CD14-positive monocyte (primary cell): ENCODE measurements around the gene COX7A1. TPM values are rescaled to one million over a fixed set of nuclear protein-coding genes. Genes with fewer than 3 reads are reported as not detected.
"Not testable (repeated sequence)": the region's sequence is repeated elsewhere in the genome, so short reads cannot be mapped to it uniquely, and the experiment has no call there.

Experiments used
- DNase-seq, 3 donors: peaks; one replicate each; pipeline ENCODE4 v3.0.0-alpha.2; 2011 to 2022
- H2AFZ ChIP-seq: 2 replicates; pipeline ENCODE4 v1.6.0; 2012; ENCODE audit warnings: mild to moderate bottlenecking, low read depth, low read length, inconsistent platforms; ENCODE audit not compliant: insufficient read depth, poor library complexity, severe bottlenecking
- H3K27ac ChIP-seq, 2 donors: 1 replicate in 1 of 2; 2 replicates in 1 of 2; pipeline ENCODE4 v1.5.1; 2012 to 2013; ENCODE audit warnings: low read length in 2 of 2, control low read depth in 1 of 2, inconsistent platforms in 1 of 2, low read depth in 1 of 2, mild to moderate bottlenecking in 1 of 2
- H3K27me3 ChIP-seq, 2 donors: one replicate each; pipeline versions ENCODE4 v1.6.0 to v1.6.1; 2011 to 2013; ENCODE audit warnings: low read length in 2 of 2; ENCODE audit not compliant: control insufficient read depth in 2 of 2, insufficient read depth in 2 of 2
- H3K36me3 ChIP-seq, 2 donors: replicated peaks in 1 of 2; 1 replicate in 1 of 2; 2 replicates in 1 of 2; pipeline versions ENCODE4 v1.5.1 to v1.6.1; 2012 to 2013; ENCODE audit warnings: low read length in 2 of 2, control low read depth in 1 of 2, inconsistent platforms in 1 of 2, mild to moderate bottlenecking in 1 of 2; ENCODE audit not compliant: insufficient read depth in 2 of 2, control insufficient read depth in 1 of 2
- H3K4me1 ChIP-seq, 2 donors: 1 replicate in 1 of 2; 2 replicates in 1 of 2; pipeline versions ENCODE4 v1.5.1 to v1.6.1; 2012 to 2013; ENCODE audit warnings: low read length in 2 of 2, control low read depth in 1 of 2, inconsistent platforms in 1 of 2, mild to moderate bottlenecking in 1 of 2, moderate library complexity in 1 of 2; ENCODE audit not compliant: insufficient read depth in 2 of 2, control insufficient read depth in 1 of 2
- H3K4me2 ChIP-seq: replicated peaks from 2 replicates; pipeline ENCODE3; 2012; ENCODE audit warnings: low read length, moderate library complexity, mild to moderate bottlenecking; ENCODE audit not compliant: poor library complexity, severe bottlenecking; ENCODE audit errors: extremely low read depth
- H3K4me3 ChIP-seq, 3 experiments: fragments of 200-600 bp in 1 of 3; sonication (generic) in 1 of 3; replicated peaks in 1 of 3; 1 replicate in 2 of 3; 2 replicates in 1 of 3; pipeline ENCODE4 v1.5.1; 2011 to 2013; ENCODE audit warnings: low read length in 3 of 3, mild to moderate bottlenecking in 3 of 3, control low read depth in 2 of 3, low read depth in 2 of 3, inconsistent platforms in 1 of 3, moderate library complexity in 1 of 3
- H3K79me2 ChIP-seq: 2 replicates; pipeline ENCODE4 v1.6.0; 2012; ENCODE audit warnings: mild to moderate bottlenecking, control low read depth, inconsistent platforms, low read length, moderate library complexity; ENCODE audit not compliant: insufficient read depth
- H3K9ac ChIP-seq: 2 replicates; pipeline ENCODE4 v1.6.0; 2017; ENCODE audit warnings: low read length, mild to moderate bottlenecking; ENCODE audit not compliant: insufficient read depth, poor library complexity, severe bottlenecking
- H3K9me3 ChIP-seq, 2 donors: replicated peaks in 1 of 2; 1 replicate in 1 of 2; 2 replicates in 1 of 2; pipeline versions ENCODE4 v1.5.1 to v1.6.1; 2012 to 2013; ENCODE audit warnings: low read length in 2 of 2, control low read depth in 1 of 2; ENCODE audit not compliant: control insufficient read depth in 1 of 2, insufficient read depth in 1 of 2
- H4K20me1 ChIP-seq: 2 replicates; pipeline ENCODE4 v1.6.0; 2012; ENCODE audit warnings: mild to moderate bottlenecking, low read length, control low read depth, moderate library complexity; ENCODE audit not compliant: insufficient read depth
- H3K27ac Mint-ChIP-seq, 7 donors: one replicate each; pipeline ENCODE4 v1.8.0; 2020; ENCODE audit warnings: mild to moderate bottlenecking in 7 of 7, mixed read lengths in 7 of 7, moderate library complexity in 6 of 7, inconsistent platforms in 2 of 7
- H3K27me3 Mint-ChIP-seq, 3 donors: one replicate each; pipeline ENCODE4 v1.8.0; 2021 to 2022; ENCODE audit warnings: low read depth in 3 of 3, mild to moderate bottlenecking in 3 of 3, mixed read lengths in 3 of 3, moderate library complexity in 3 of 3, inconsistent platforms in 1 of 3
- H3K36me3 Mint-ChIP-seq, 2 donors: one replicate each; pipeline ENCODE4 v1.8.0; 2020; ENCODE audit warnings: mixed read lengths in 2 of 2, inconsistent platforms in 1 of 2, mild to moderate bottlenecking in 1 of 2
- H3K4me1 Mint-ChIP-seq: one replicate; pipeline ENCODE4 v1.8.0; 2020; ENCODE audit warnings: mild to moderate bottlenecking, mixed read lengths
- H3K4me3 Mint-ChIP-seq, 2 donors: one replicate each; pipeline ENCODE4 v1.8.0; 2020; ENCODE audit warnings: mild to moderate bottlenecking in 2 of 2, mixed read lengths in 2 of 2, moderate library complexity in 1 of 2
- H3K9me3 Mint-ChIP-seq, 7 donors: one replicate each; pipeline ENCODE4 v1.8.0; 2020 to 2022; ENCODE audit warnings: mixed read lengths in 7 of 7, mild to moderate bottlenecking in 6 of 7, moderate library complexity in 6 of 7, inconsistent platforms in 2 of 7
- CTCF ChIP-seq: fragments of 200-600 bp; IDR thresholded peaks from one replicate; pipeline ENCODE4 v1.8.0; 2022; ENCODE audit warnings: antibody characterized with exemption, mild to moderate bottlenecking
- WGBS: methylation state at CpG from one replicate; pipeline ENCODE4 v1.1.5; 2013; ENCODE audit warnings: missing lambda C conversion rate; ENCODE audit not compliant: insufficient coverage; 5-methylcytosine and 5-hydroxymethylcytosine counted together
- intact Hi-C, 2 donors: fragments of 100-400 bp; cut with micrococcal nuclease; formaldehyde crosslinking; loops; one replicate each; pipeline versions ENCODE4 v1.15.0 to v1.15.1; 2023
- polyA plus RNA-seq, 3 donors: library from polyadenylated mRNA; depleted of rRNA in 1 of 3; unstranded in 2 of 3; stranded (reverse) in 1 of 3; fragments of 300-500 nt in 2 of 3; fragments of >200 nt in 1 of 3; fragmentation: Illumina TruSeq in 2 of 3; gene quantifications; 1 replicate in 2 of 3; 2 replicates in 1 of 3; pipeline ENCODE4 v1.2.3, GENCODE V29; 2012 to 2021

The COX7A1 gene
- polyA plus RNA-seq, 3 donors: not detected

GRCh38 chr19:36131221-36131620, 21.0 kb downstream of the COX7A1 start:
- peak overlapping the region; percentile 40 for H3K4me2 ChIP-seq
- H3K27me3 ChIP-seq, H4K20me1 ChIP-seq, H3K9ac ChIP-seq, H3K36me3 Mint-ChIP-seq, H3K27me3 Mint-ChIP-seq, H3K36me3 ChIP-seq, H3K9me3 ChIP-seq, intact Hi-C loops, H3K79me2 ChIP-seq, H3K9me3 Mint-ChIP-seq: not testable (repeated sequence)
- H3K4me3 ChIP-seq: peak overlapping the region in 1 of 3 experiments; percentile 32
- H3K27ac ChIP-seq: peak overlapping the region; percentile 71 to 79
- WGBS: no CpG with 5 or more reads among the region's 6 CpGs
- peaks cover 55 to 69% of the 10 kb centered on the region in 2 donors for H3K4me1 ChIP-seq
- peak overlapping the region in 1 of 2 donors; percentile 67 for H3K4me3 Mint-ChIP-seq
- H3K27ac Mint-ChIP-seq: peak overlapping the region; percentile 92 to 98 (median 95)
- DNase-seq: peak; percentile 78 to 86 (median 81)
- peaks cover 51% of the 10 kb centered on the region for H3K4me1 Mint-ChIP-seq
- H2AFZ ChIP-seq: peak overlapping the region; percentile 15

- Histone ChIP-seq H3K4me1 (peaks cover 54 to 63% of the 10 kb centered on the region in 2 donors), H3K79me2 (peaks cover 4% of the 10 kb centered on the region), H3K9ac (peak overlapping the region; percentile 75), H3K4me2 (peak overlapping the region; percentile 86), H3K27ac (peak overlapping the region; percentile 83 to 96), H3K4me3 (peak overlapping the region; percentile 53 to 90 (median 77)), H4K20me1 (no peaks in the 10 kb centered on the region), H3K9me3 (no peaks in the 10 kb centered on the region), H3K36me3 (peaks cover 13 to 28% of the 10 kb centered on the region in 2 donors), H3K27me3 (no peaks in the 10 kb centered on the region), H2AFZ (peak overlapping the region; percentile 89)
- WGBS: 43% methylated on average over 1 of the region's 10 CpGs
- peak overlapping the region; percentile 94 to 99 (median 97) for H3K27ac Mint-ChIP-seq
- peaks cover 0 to 3% (median 0%) of the 10 kb centered on the region in 7 donors for H3K9me3 Mint-ChIP-seq
- TF ChIP-seq CTCF: no peak
- H3K36me3 Mint-ChIP-seq: peaks cover 26 to 27% of the 10 kb centered on the region in 2 donors
- intact Hi-C loops: no loop called here
- H3K4me3 Mint-ChIP-seq: peak overlapping the region; percentile 94 to 96
- peaks cover 0 to 1% (median 0%) of the 10 kb centered on the region in 3 donors for H3K27me3 Mint-ChIP-seq
- peaks cover 44% of the 10 kb centered on the region for H3K4me1 Mint-ChIP-seq
- DNase-seq: peak in 2 of 3 donors; percentile 46 to 54
These were observed 23.9 kb downstream of the COX7A1 start for GRCh38 chr19:36128392-36128736.
